ENCODE results near the gene MYT1.

GRCh38 chr20:64224351-64225170, 60.3 kb downstream of the MYT1 start:
- TF ChIP-seq SP1 (IDR thresholded peaks at IDR 0.05) (no peak), ELF4 (IDR thresholded peaks at IDR 0.05) (no peak), BHLHE40 (IDR thresholded peaks at IDR 0.05; ENCODE audit: borderline replicate concordance) (no peak), HDGF (IDR thresholded peaks at IDR 0.05; ENCODE audit: borderline replicate concordance) (no peak), FOXK2 (IDR thresholded peaks at IDR 0.05) (no peak)

All from HEK293T (cell line).